Ishikawa (cell line): ENCODE measurements around the gene BTBD9.

Source experiments
- CEBPB ChIP-seq: IDR thresholded peaks from 2 replicates; pipeline ENCODE4 v1.6.1; 2012
- CREB1 ChIP-seq: IDR thresholded peaks from 2 replicates; pipeline ENCODE4 v1.6.1; 2012; ENCODE audit warnings: low read depth
- EGR1 ChIP-seq: IDR thresholded peaks from 2 replicates; pipeline ENCODE4 v1.6.1; 2012
- EP300 ChIP-seq: IDR thresholded peaks from 2 replicates; pipeline ENCODE4 v1.6.1; 2012; ENCODE audit warnings: borderline replicate concordance
- FOXM1 ChIP-seq: IDR thresholded peaks from 2 replicates; pipeline ENCODE4 v1.6.1; 2012; ENCODE audit warnings: low read depth, borderline replicate concordance
- MAX ChIP-seq: IDR thresholded peaks from 2 replicates; pipeline ENCODE4 v1.6.1; 2012
- NFIC ChIP-seq: IDR thresholded peaks from 2 replicates; pipeline ENCODE4 v1.6.1; 2012
- RAD21 ChIP-seq: IDR thresholded peaks from 2 replicates; pipeline ENCODE4 v1.6.1; 2012; ENCODE audit warnings: low read depth
- REST ChIP-seq: IDR thresholded peaks from 2 replicates; pipeline ENCODE4 v1.6.1; 2012; ENCODE audit warnings: low read depth, mild to moderate bottlenecking
- TAF1 ChIP-seq: IDR thresholded peaks from 2 replicates; pipeline ENCODE4 v1.6.1; 2012; ENCODE audit warnings: low read depth, mild to moderate bottlenecking
- TCF12 ChIP-seq: IDR thresholded peaks from 2 replicates; pipeline ENCODE4 v1.6.1; 2012; ENCODE audit warnings: low read depth
- TEAD4 ChIP-seq: IDR thresholded peaks from 2 replicates; pipeline ENCODE4 v1.6.1; 2012
- USF1 ChIP-seq: IDR thresholded peaks from 2 replicates; pipeline ENCODE4 v1.6.1; 2012
- YY1 ChIP-seq: IDR thresholded peaks from 2 replicates; pipeline ENCODE4 v1.6.1; 2012; ENCODE audit warnings: low read depth
- ZBTB7A ChIP-seq: IDR thresholded peaks from 2 replicates; pipeline ENCODE4 v1.6.1; 2012; ENCODE audit warnings: low read depth

BTBD9 gene

GRCh38 chr6:38552121-38552520 lies 87.6 kb downstream of the BTBD9 start:
- no peak for TF ChIP-seq EGR1
- TF ChIP-seq TEAD4: no peak
- TF ChIP-seq NFIC: no peak
- TF ChIP-seq ZBTB7A: no peak
- no peak for TF ChIP-seq EP300
- TF ChIP-seq YY1: no peak
- TF ChIP-seq REST: no peak
- no peak for TF ChIP-seq USF1
- no peak for TF ChIP-seq TCF12
- no peak for TF ChIP-seq RAD21
- TF ChIP-seq CREB1: no peak
- no peak for TF ChIP-seq CEBPB
- no peak for TF ChIP-seq TAF1

- no peak for TF ChIP-seq MAX
- TF ChIP-seq USF1: no peak
- no peak for TF ChIP-seq RAD21
- TF ChIP-seq TCF12: no peak
- no peak for TF ChIP-seq EGR1
- no peak for TF ChIP-seq YY1
- TF ChIP-seq FOXM1: no peak
- no peak for TF ChIP-seq NFIC
- TF ChIP-seq CREB1: no peak
- TF ChIP-seq TAF1: no peak
- TF ChIP-seq REST: no peak
- TF ChIP-seq ZBTB7A: no peak
- TF ChIP-seq EP300: no peak
Observed at GRCh38 chr6:38549795-38550194, 89.9 kb downstream of the BTBD9 start.

- TF ChIP-seq REST (no peak), TAF1 (no peak), MAX (no peak), TCF12 (no peak), CREB1 (no peak), FOXM1 (no peak), CEBPB (no peak), EGR1 (no peak), ZBTB7A (no peak)
Observed at GRCh38 chr6:38549180-38549579, 90.5 kb downstream of the BTBD9 start.

GRCh38 chr6:38543022-38543421 lies 96.7 kb downstream of the BTBD9 start:
- TF ChIP-seq CREB1 (no peak), TEAD4 (no peak), YY1 (no peak), EGR1 (no peak), FOXM1 (no peak), TAF1 (no peak), MAX (no peak)

- TF ChIP-seq TCF12: no peak
- no peak for TF ChIP-seq TEAD4
- no peak for TF ChIP-seq RAD21
- TF ChIP-seq CREB1: no peak
- TF ChIP-seq REST: no peak
- TF ChIP-seq CEBPB: no peak
Observed at GRCh38 chr6:38542031-38542430, 97.7 kb downstream of the BTBD9 start.
